Mesendoderm (in vitro differentiated cells): ENCODE measurements around the gene RTKN.
A peak's percentile ranks its signal among the peaks of the same experiment; 100 is the strongest.

Experiments used
- DNase-seq: peaks from one replicate; pipeline ENCODE4 v3.0.0; 2013
- H2AK5ac ChIP-seq: 2 replicates; pipeline ENCODE4 v1.6.1; 2013; ENCODE audit warnings: low read length, inconsistent platforms
- H2BK120ac ChIP-seq: 2 replicates; pipeline ENCODE4 v1.6.1; 2013; ENCODE audit warnings: low read depth, mild to moderate bottlenecking, low read length, moderate library complexity, mixed read lengths
- H2BK15ac ChIP-seq: replicated peaks from 2 replicates; pipeline ENCODE4 v1.6.1; 2013; ENCODE audit warnings: low read depth, mild to moderate bottlenecking, moderate library complexity
- H2BK5ac ChIP-seq: 2 replicates; pipeline ENCODE4 v1.6.1; 2013; ENCODE audit warnings: low read length, inconsistent platforms
- H3K18ac ChIP-seq: 2 replicates; pipeline ENCODE4 v1.6.1; 2013; ENCODE audit warnings: mild to moderate bottlenecking, low read length, mixed read lengths
- H3K23ac ChIP-seq: one replicate; pipeline ENCODE4 v1.6.1; 2013; ENCODE audit warnings: low read length
- H3K27ac ChIP-seq: 2 replicates; pipeline ENCODE4 v1.5.1; 2013; ENCODE audit warnings: low read depth, mild to moderate bottlenecking, inconsistent platforms, low read length, moderate library complexity
- H3K27me3 ChIP-seq: 2 replicates; pipeline ENCODE4 v1.6.1; 2013; ENCODE audit warnings: low read length, control low read depth, mild to moderate bottlenecking, inconsistent platforms; ENCODE audit not compliant: insufficient read depth, poor library complexity
- H3K36me3 ChIP-seq: 2 replicates; pipeline ENCODE4 v1.6.1; 2013; ENCODE audit warnings: low read length, inconsistent platforms; ENCODE audit not compliant: control insufficient read depth, insufficient read depth
- H3K4ac ChIP-seq: one replicate; pipeline ENCODE4 v1.6.1; 2013; ENCODE audit warnings: low read depth, mild to moderate bottlenecking, low read length, moderate library complexity
- H3K4me1 ChIP-seq: 2 replicates; pipeline ENCODE4 v1.6.1; 2013; ENCODE audit warnings: low read depth, low read length, inconsistent platforms; ENCODE audit not compliant: control insufficient read depth
- H3K4me2 ChIP-seq: 2 replicates; pipeline ENCODE4 v1.6.1; 2013; ENCODE audit warnings: low read length
- H3K4me3 ChIP-seq: 2 replicates; pipeline ENCODE4 v1.5.1; 2013; ENCODE audit warnings: mild to moderate bottlenecking, low read length
- H3K56ac ChIP-seq: one replicate; pipeline ENCODE4 v1.6.1; 2013; ENCODE audit warnings: low read length
- H3K79me1 ChIP-seq: 2 replicates; pipeline ENCODE4 v1.6.1; 2013; ENCODE audit warnings: low read length, inconsistent platforms
- H3K79me2 ChIP-seq: 2 replicates; pipeline ENCODE4 v1.6.1; 2013; ENCODE audit warnings: mild to moderate bottlenecking, low read length; ENCODE audit not compliant: control insufficient read depth, insufficient read depth
- H3K9ac ChIP-seq: 2 replicates; pipeline ENCODE4 v1.6.1; 2013; ENCODE audit warnings: low read length, inconsistent platforms
- H4K5ac ChIP-seq: one replicate; pipeline ENCODE4 v1.6.1; 2013; ENCODE audit warnings: low read length
- H4K8ac ChIP-seq: one replicate; pipeline ENCODE4 v1.6.1; 2013; ENCODE audit warnings: low read depth, mild to moderate bottlenecking, control low read depth, low read length, moderate library complexity
- WGBS: extraction: QIAGEN DNeasy Blood & Tissue Kit; methylation state at CpG from one replicate; pipeline ENCODE4 v1.1.7; 2013; ENCODE audit warnings: low lambda C conversion rate, missing lambda C conversion rate; ENCODE audit not compliant: insufficient coverage; ENCODE audit errors: extremely low coverage; 5-methylcytosine and 5-hydroxymethylcytosine counted together

The RTKN gene

DNA sequence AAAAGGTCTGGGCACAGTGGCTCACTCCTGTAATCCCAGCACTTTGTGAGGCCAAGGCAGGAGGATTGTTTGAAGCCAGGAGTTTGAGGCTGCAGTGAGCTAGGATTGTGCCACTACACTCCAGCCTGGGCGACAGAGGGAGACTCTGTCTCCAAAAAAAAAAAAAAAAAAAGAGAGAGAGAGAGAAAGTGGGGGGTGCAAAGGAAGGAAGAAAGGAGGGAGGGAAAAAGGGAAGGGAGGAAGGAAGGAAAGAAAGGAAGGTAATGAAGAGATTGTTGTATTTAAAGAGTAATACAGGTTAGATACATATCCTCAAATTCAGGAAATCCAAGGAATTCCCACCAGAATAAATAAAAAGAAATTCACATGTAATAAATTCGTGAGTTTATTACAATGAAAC is 39.8 kb downstream of the RTKN start:
- no peaks in the 10 kb centered on the region for H3K79me2 ChIP-seq
- no peak overlapping the region for H2AK5ac ChIP-seq
- H4K5ac ChIP-seq, result no peak overlapping the region
- H2BK120ac ChIP-seq, result no peak overlapping the region
- H3K4me2 ChIP-seq, result no peak overlapping the region
- no peak overlapping the region for H3K23ac ChIP-seq
- H3K9ac ChIP-seq, result no peak overlapping the region
- no peak overlapping the region for H2BK15ac ChIP-seq
- DNase-seq, result no peak
- H3K36me3 ChIP-seq, result no peaks in the 10 kb centered on the region
- H3K79me1 ChIP-seq, result no peaks in the 10 kb centered on the region
- H3K4me3 ChIP-seq, result no peak overlapping the region
- H3K4me1 ChIP-seq, result no peaks in the 10 kb centered on the region
- H2BK5ac ChIP-seq, result no peak overlapping the region
- no peak overlapping the region for H3K4ac ChIP-seq
- no CpG with 5 or more reads among the region's 2 CpGs for WGBS
- H3K56ac ChIP-seq, result no peak overlapping the region
- no peak overlapping the region for H4K8ac ChIP-seq
- no peak overlapping the region for H3K18ac ChIP-seq
- no peaks in the 10 kb centered on the region for H3K27me3 ChIP-seq
- no peak overlapping the region for H3K27ac ChIP-seq

DNA sequence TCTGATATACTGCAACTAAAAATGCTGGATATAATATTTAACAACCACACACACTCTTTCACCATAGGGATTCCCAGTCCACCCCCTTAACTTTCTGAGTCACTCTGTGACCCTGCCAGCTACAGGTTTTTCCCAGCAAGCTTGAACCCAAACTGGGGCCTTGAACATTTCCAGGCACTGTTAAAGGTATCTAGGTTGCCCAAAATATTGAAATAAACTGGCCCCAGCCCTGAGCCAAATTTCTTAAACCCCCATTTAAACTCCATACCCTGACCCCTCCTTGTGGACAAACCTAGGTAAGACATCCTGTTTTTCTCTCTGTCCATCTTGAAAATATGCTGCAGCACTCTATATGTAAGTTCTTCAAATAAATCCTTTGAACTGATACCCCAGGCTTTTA is 42.0 kb downstream of the RTKN start:
- H3K4me3 ChIP-seq, result no peak overlapping the region
- no peaks in the 10 kb centered on the region for H3K79me1 ChIP-seq
- H3K4me2 ChIP-seq, result no peak overlapping the region
- H4K5ac ChIP-seq, result no peak overlapping the region
- H2BK120ac ChIP-seq, result no peak overlapping the region
- no peak overlapping the region for H2BK5ac ChIP-seq
- H3K79me2 ChIP-seq, result no peaks in the 10 kb centered on the region
- no peak overlapping the region for H4K8ac ChIP-seq
- H3K4ac ChIP-seq, result no peak overlapping the region
- H2BK15ac ChIP-seq, result no peak overlapping the region
- DNase-seq, result peak; percentile 52
- no peak overlapping the region for H2AK5ac ChIP-seq
- H3K36me3 ChIP-seq, result no peaks in the 10 kb centered on the region
- H3K18ac ChIP-seq, result no peak overlapping the region
- no peaks in the 10 kb centered on the region for H3K4me1 ChIP-seq
- no peak overlapping the region for H3K56ac ChIP-seq
- no peak overlapping the region for H3K9ac ChIP-seq
- no peak overlapping the region for H3K23ac ChIP-seq
- no peak overlapping the region for H3K27ac ChIP-seq
- no peaks in the 10 kb centered on the region for H3K27me3 ChIP-seq

DNA sequence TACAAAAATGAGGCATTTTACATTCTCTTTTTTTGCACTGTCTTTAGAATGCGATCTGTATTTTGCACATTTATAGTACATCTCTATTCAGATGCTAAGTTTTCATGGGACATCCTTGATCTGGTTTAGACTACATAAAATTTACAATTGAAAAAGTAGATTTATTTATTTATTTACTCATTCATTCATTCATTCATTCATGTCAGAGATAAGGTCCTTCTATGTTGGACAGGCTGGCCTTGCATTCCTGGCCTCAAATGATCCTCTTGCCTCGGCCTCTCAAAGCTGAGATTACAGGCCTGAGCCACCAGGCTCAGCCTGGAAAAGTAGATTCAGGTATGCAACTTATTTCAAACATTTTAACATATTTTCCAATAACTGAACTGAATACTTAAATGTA is 45.6 kb downstream of the RTKN start:
- no peak overlapping the region for H4K5ac ChIP-seq
- no peak overlapping the region for H3K27ac ChIP-seq
- H3K23ac ChIP-seq, result no peak overlapping the region
- WGBS, result no CpG with 5 or more reads among the region's 2 CpGs
- H2AK5ac ChIP-seq, result no peak overlapping the region
- DNase-seq, result no peak
- H2BK15ac ChIP-seq, result no peak overlapping the region
- H3K9ac ChIP-seq, result no peak overlapping the region
- no peak overlapping the region for H2BK5ac ChIP-seq
- H3K56ac ChIP-seq, result no peak overlapping the region
- no peak overlapping the region for H3K4me2 ChIP-seq
- no peak overlapping the region for H3K4me3 ChIP-seq
- H3K18ac ChIP-seq, result no peak overlapping the region
- no peaks in the 10 kb centered on the region for H3K36me3 ChIP-seq
- no peaks in the 10 kb centered on the region for H3K79me1 ChIP-seq
- no peaks in the 10 kb centered on the region for H3K4me1 ChIP-seq
- H3K4ac ChIP-seq, result no peak overlapping the region
- no peaks in the 10 kb centered on the region for H3K27me3 ChIP-seq
- no peak overlapping the region for H2BK120ac ChIP-seq
- H4K8ac ChIP-seq, result no peak overlapping the region
- peaks cover 1% of the 10 kb centered on the region for H3K79me2 ChIP-seq

DNA sequence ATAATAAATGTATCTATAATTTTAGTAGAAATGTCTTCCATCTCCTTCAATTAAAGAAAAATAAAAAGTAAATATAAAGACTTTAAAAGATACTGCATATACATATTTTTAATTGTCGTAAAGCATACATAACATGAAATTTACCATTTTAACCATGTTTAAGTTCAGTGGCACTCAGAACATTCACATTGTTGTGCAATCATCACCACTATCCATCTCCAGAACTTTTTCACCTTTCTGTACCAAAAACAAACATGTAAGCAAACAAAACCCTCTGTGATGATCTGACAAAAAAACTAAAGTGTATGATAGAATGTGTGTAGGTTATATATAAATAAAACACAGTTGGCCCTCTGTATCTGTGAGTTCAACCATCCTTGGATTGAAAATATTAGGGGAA is 48.2 kb downstream of the RTKN start:
- Histone ChIP-seq H3K18ac (no peak overlapping the region), H3K79me1 (peaks cover 11% of the 10 kb centered on the region), H3K4ac (no peak overlapping the region), H3K9ac (no peak overlapping the region), H3K27ac (no peak overlapping the region), H2AK5ac (no peak overlapping the region), H2BK15ac (no peak overlapping the region), H3K79me2 (peaks cover 25% of the 10 kb centered on the region), H4K5ac (no peak overlapping the region), H3K23ac (no peak overlapping the region), H3K4me2 (no peak overlapping the region), H3K4me3 (no peak overlapping the region), H4K8ac (no peak overlapping the region), H3K36me3 (no peaks in the 10 kb centered on the region), H3K27me3 (no peaks in the 10 kb centered on the region), H3K4me1 (peaks cover 3% of the 10 kb centered on the region), H2BK5ac (no peak overlapping the region), H2BK120ac (no peak overlapping the region), H3K56ac (no peak overlapping the region)
- no peak for DNase-seq
- no CpG with 5 or more reads among the region's 1 CpG for WGBS

DNA sequence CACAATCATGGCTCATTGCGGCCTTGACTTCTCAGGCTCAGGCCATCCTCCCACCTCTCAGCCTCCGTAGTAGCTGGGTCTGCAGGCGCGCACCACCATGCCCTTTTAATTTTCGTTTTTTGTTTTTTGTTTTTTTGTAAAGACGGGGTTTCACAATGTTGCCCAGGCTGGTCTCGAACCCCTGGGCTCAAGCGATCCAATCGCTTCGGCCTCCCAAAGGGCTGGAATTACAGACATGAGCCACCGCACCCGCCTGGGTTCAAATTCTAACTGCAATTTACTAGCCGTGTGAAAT is 49.3 kb downstream of the RTKN start:
- Histone ChIP-seq H4K8ac (no peak overlapping the region), H4K5ac (no peak overlapping the region), H3K27ac (no peak overlapping the region), H3K56ac (no peak overlapping the region), H3K79me2 (peaks cover 36% of the 10 kb centered on the region), H3K9ac (no peak overlapping the region), H3K4me2 (no peak overlapping the region), H3K27me3 (no peaks in the 10 kb centered on the region), H2BK15ac (no peak overlapping the region), H3K36me3 (no peaks in the 10 kb centered on the region), H2AK5ac (no peak overlapping the region), H3K4me1 (peaks cover 3% of the 10 kb centered on the region), H3K4me3 (no peak overlapping the region), H2BK120ac (peak overlapping the region; percentile 35), H3K18ac (no peak overlapping the region), H3K4ac (no peak overlapping the region), H3K23ac (no peak overlapping the region), H2BK5ac (no peak overlapping the region), H3K79me1 (peaks cover 18% of the 10 kb centered on the region)
- no CpG with 5 or more reads among the region's 13 CpGs for WGBS
- DNase-seq, result no peak

DNA sequence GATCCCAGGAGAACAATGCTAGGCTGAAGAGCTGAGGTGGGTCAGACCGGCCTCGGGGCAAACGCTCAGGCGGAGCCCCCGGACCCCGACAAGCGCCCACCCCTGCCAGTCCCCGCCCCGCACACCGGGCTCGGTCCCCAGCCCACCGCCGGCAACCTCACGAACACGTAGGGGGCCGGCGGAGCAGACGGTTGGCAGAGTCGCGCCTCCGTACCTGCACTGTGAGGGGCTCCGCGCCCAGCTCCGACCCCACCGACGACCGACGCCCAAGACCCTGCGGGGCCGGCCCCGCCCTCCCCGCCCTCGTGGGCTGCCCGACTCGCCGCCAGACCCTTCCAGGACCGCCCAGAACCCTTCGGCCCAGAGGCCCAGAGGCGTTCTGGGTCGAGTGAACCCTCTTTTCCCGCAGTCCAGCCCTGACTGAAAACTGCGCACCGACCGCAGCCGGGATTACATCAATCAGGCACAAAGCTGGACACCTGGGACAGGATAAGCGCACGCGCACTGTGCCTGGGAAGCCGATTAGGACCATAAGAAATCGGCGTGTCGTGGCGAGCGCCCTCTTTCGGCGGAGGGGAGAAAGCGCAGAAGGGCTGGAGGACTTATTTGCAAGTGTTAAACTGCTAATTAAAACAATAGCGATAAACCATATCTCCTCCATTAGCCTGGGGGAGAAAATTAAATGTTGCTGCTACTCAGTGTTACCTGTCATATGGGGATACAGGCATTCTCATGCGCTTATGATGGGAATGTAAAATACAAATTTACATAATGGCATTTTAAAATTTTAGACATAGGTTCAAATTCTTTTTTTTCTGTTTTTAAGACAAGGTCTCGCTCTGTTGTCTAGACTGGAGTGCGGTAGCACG is 49.9 kb downstream of the RTKN start:
- Histone ChIP-seq H2BK15ac (peak overlapping the region; percentile 57), H3K9ac (peak overlapping the region; percentile 92), H2AK5ac (no peak overlapping the region), H3K18ac (peak overlapping the region; percentile 88), H3K36me3 (no peaks in the 10 kb centered on the region), H3K79me1 (peaks cover 22% of the 10 kb centered on the region), H3K4me3 (peak overlapping the region; percentile 90), H2BK120ac (no peak overlapping the region), H3K23ac (no peak overlapping the region), H4K8ac (no peak overlapping the region), H3K27ac (peak overlapping the region; percentile 85), H3K56ac (peak overlapping the region; percentile 91), H3K79me2 (peaks cover 41% of the 10 kb centered on the region), H3K27me3 (no peaks in the 10 kb centered on the region), H3K4ac (no peak overlapping the region), H3K4me2 (peak overlapping the region; percentile 72), H4K5ac (no peak overlapping the region), H2BK5ac (no peak overlapping the region), H3K4me1 (peaks cover 3% of the 10 kb centered on the region)
- no CpG with 5 or more reads among the region's 62 CpGs for WGBS
- DNase-seq, result peak; percentile 94
